ENCODE results near the gene ARHGAP15. TPM values are rescaled to one million over a fixed set of nuclear protein-coding genes. Genes with fewer than 3 reads are reported as not detected.

Gene ARHGAP15
- total RNA-seq, 1 experiment from 2014 or later, result not detected

- TF ChIP-seq CTCF (conservative IDR thresholded peaks at IDR 0.05), result no peak
- TF ChIP-seq EZH2 (IDR thresholded peaks at IDR 0.05; ENCODE audit: low read depth), result no peak
- no peak overlapping the region for H3K4me3 ChIP-seq
- H3K79me2 ChIP-seq (ENCODE audit: low read depth), result no peaks in the 10 kb centered on the region
- POLR2A ChIA-PET (ENCODE audit: unreplicated experiment), result no interaction called here
- no peak overlapping the region for H3K4me2 ChIP-seq
- no peak overlapping the region for H3K27ac ChIP-seq
- no peak for DNase-seq
- H2AFZ ChIP-seq, result no peak overlapping the region
- H3K9me2 ChIP-seq (ENCODE audit: insufficient read depth), result no peaks in the 10 kb centered on the region
- no peaks in the 10 kb centered on the region for H3K36me3 ChIP-seq (ENCODE audit: low read depth)
- H3F3A ChIP-seq (ENCODE audit: insufficient read depth, low read depth), result no peaks in the 10 kb centered on the region
- CTCF ChIA-PET, result no interaction called here
- BruUV-seq (replicated peaks), result no TSS peak
- intact Hi-C loops (cut with micrococcal nuclease; ENCODE audit: unreplicated experiment), result no loop called here
- H3K9me3 ChIP-seq (ENCODE audit: insufficient read depth, low read depth), result no peaks in the 10 kb centered on the region
- H3K27me3 ChIP-seq (ENCODE audit: insufficient read depth, low read depth), result no peaks in the 10 kb centered on the region
- H4K20me1 ChIP-seq (ENCODE audit: insufficient read depth), result no peaks in the 10 kb centered on the region
- H3K4me1 ChIP-seq (replicated peaks; ENCODE audit: insufficient read depth), result no peaks in the 10 kb centered on the region
Measured at GRCh38 chr2:143140864-143141661, 11.8 kb downstream of the ARHGAP15 start.

GRCh38 chr2:143142598-143142997 lies 13.4 kb downstream of the ARHGAP15 start:
- Histone ChIP-seq H3K27me3 (ENCODE audit: insufficient read depth, low read depth) (no peaks in the 10 kb centered on the region), H3K9me3 (ENCODE audit: insufficient read depth, low read depth) (no peaks in the 10 kb centered on the region), H2AFZ (no peak overlapping the region), H3K36me3 (ENCODE audit: low read depth) (no peaks in the 10 kb centered on the region), H3K9me2 (ENCODE audit: insufficient read depth) (no peaks in the 10 kb centered on the region), H3K79me2 (ENCODE audit: low read depth) (no peaks in the 10 kb centered on the region), H3F3A (ENCODE audit: insufficient read depth, low read depth) (no peaks in the 10 kb centered on the region), H3K4me2 (no peak overlapping the region), H3K4me1 (replicated peaks; ENCODE audit: insufficient read depth) (no peaks in the 10 kb centered on the region), H4K20me1 (ENCODE audit: insufficient read depth) (no peaks in the 10 kb centered on the region), H3K27ac (no peak overlapping the region), H3K4me3 (no peak overlapping the region)
- no peak for DNase-seq
- POLR2A ChIA-PET (ENCODE audit: unreplicated experiment), result no interaction called here
- CTCF ChIA-PET, result no interaction called here
- no TSS peak for BruUV-seq (replicated peaks)
- intact Hi-C loops (cut with micrococcal nuclease; ENCODE audit: unreplicated experiment), result no loop called here
- no peak for TF ChIP-seq CTCF (conservative IDR thresholded peaks at IDR 0.05)
- TF ChIP-seq EZH2 (IDR thresholded peaks at IDR 0.05; ENCODE audit: low read depth), result no peak

GRCh38 chr2:143144813-143145455 lies 15.7 kb downstream of the ARHGAP15 start:
- POLR2A ChIA-PET (ENCODE audit: unreplicated experiment), result no interaction called here
- CTCF ChIA-PET, result no interaction called here

More at GRCh38 chr2:143144813-143145455, 15.7 kb downstream of the ARHGAP15 start:
- no peaks in the 10 kb centered on the region for H3K79me2 ChIP-seq (ENCODE audit: low read depth)
- H3F3A ChIP-seq (ENCODE audit: insufficient read depth, low read depth), result no peaks in the 10 kb centered on the region
- H3K4me3 ChIP-seq, result no peak overlapping the region
- no peaks in the 10 kb centered on the region for H3K9me2 ChIP-seq (ENCODE audit: insufficient read depth)
- no TSS peak for BruUV-seq (replicated peaks)
- no peaks in the 10 kb centered on the region for H3K9me3 ChIP-seq (ENCODE audit: insufficient read depth, low read depth)
- no peak overlapping the region for H3K27ac ChIP-seq
- no peak overlapping the region for H3K4me2 ChIP-seq
- intact Hi-C loops (cut with micrococcal nuclease; ENCODE audit: unreplicated experiment), result no loop called here
- H3K27me3 ChIP-seq (ENCODE audit: insufficient read depth, low read depth), result no peaks in the 10 kb centered on the region
- no peaks in the 10 kb centered on the region for H3K4me1 ChIP-seq (replicated peaks; ENCODE audit: insufficient read depth)
- no peak for DNase-seq
- no peak for TF ChIP-seq EZH2 (IDR thresholded peaks at IDR 0.05; ENCODE audit: low read depth)
- no peak for TF ChIP-seq CTCF (conservative IDR thresholded peaks at IDR 0.05)
- H3K36me3 ChIP-seq (ENCODE audit: low read depth), result no peaks in the 10 kb centered on the region
- no peaks in the 10 kb centered on the region for H4K20me1 ChIP-seq (ENCODE audit: insufficient read depth)
- no peak overlapping the region for H2AFZ ChIP-seq
